Upper lobe of right lung (tissue), 1 donor: ENCODE measurements around the gene PNPLA3. TPM values are rescaled to one million over a fixed set of nuclear protein-coding genes. Genes with fewer than 3 reads are reported as not detected.

Experiments
- ATAC-seq: fragments of 200-7000 bp; cut with Tn5 transposase; one replicate; pipeline ENCODE4 v1.9.1; 2020; ENCODE audit warnings: mild to moderate bottlenecking, moderate library complexity
- DNase-seq: peaks from one replicate; pipeline ENCODE4 v3.0.0-alpha.2; 2020
- H3K27ac ChIP-seq: fragments of 200-600 bp; one replicate; pipeline ENCODE4 v1.8.0; 2022
- H3K27me3 ChIP-seq: fragments of 200-600 bp; one replicate; pipeline ENCODE4 v1.8.0; 2022; ENCODE audit warnings: mild to moderate bottlenecking
- H3K36me3 ChIP-seq: fragments of 200-600 bp; one replicate; pipeline ENCODE4 v1.8.0; 2022
- H3K4me1 ChIP-seq: fragments of 200-600 bp; one replicate; pipeline ENCODE4 v1.8.0; 2022
- H3K4me3 ChIP-seq: fragments of 200-600 bp; one replicate; pipeline ENCODE4 v1.8.0; 2022; ENCODE audit warnings: mild to moderate bottlenecking
- H3K9me3 ChIP-seq: fragments of 200-600 bp; one replicate; pipeline ENCODE4 v1.8.0; 2022
- CTCF ChIP-seq: fragments of 200-600 bp; IDR thresholded peaks from one replicate; pipeline ENCODE4 v1.8.0; 2022; ENCODE audit warnings: antibody characterized with exemption
- intact Hi-C: fragments of 100-400 bp; cut with DNase I; formaldehyde crosslinking; loops from one replicate; pipeline ENCODE4 v1.11.0; 2022
- total RNA-seq: library from RNA; stranded (reverse); fragmentation: NEBNext Ultra II Directional; extraction: Animal tissue kit (Norgen Biotek cat#: 25700); gene quantifications from one replicate; pipeline ENCODE4 v1.2.1, GENCODE V29; 2021
- donor health status: DM: no; HTN: yes; CAD: no; lungs with severe emphysema.

PNPLA3 gene
- total RNA-seq, 1 donor from 2014 or later = 3.7 TPM

GRCh38 chr22:43955040-43955882 is 31.7 kb downstream of the PNPLA3 start, which contains the start of gene SAMM50:
SAMM50 (plus strand) TSS chr22:43955442; CDS start chr22:43955578, 136 bp downstream.
- peaks cover 3% of the 10 kb centered on the region for H3K36me3 ChIP-seq
- intact Hi-C loops = no loop called here
- ATAC-seq (peak; percentile 99), DNase-seq (peak; percentile 96)
- no peaks in the 10 kb centered on the region for H3K27me3 ChIP-seq
- TF ChIP-seq CTCF = peak; percentile 20
- H3K4me3 ChIP-seq = peak within 1 kb of the TSS; percentile 98
- peaks cover 23% of the 10 kb centered on the region for H3K4me1 ChIP-seq
- H3K27ac ChIP-seq = peak within 1 kb of the TSS; percentile 89
- no peaks in the 10 kb centered on the region for H3K9me3 ChIP-seq

GRCh38 chr22:43955883-43956782 is 32.5 kb downstream of the PNPLA3 start:
- peaks cover 4% of the 10 kb centered on the region for H3K36me3 ChIP-seq
- peaks cover 23% of the 10 kb centered on the region for H3K4me1 ChIP-seq
- no peaks in the 10 kb centered on the region for H3K27me3 ChIP-seq
- intact Hi-C loops = no loop called here
- peak overlapping the region; percentile 89 for H3K27ac ChIP-seq
- TF ChIP-seq CTCF = no peak
- no peak for DNase-seq
- H3K9me3 ChIP-seq = no peaks in the 10 kb centered on the region
- no peak for ATAC-seq
- H3K4me3 ChIP-seq = peak overlapping the region; percentile 98

GRCh38 chr22:43956805-43957463 is 33.3 kb downstream of the PNPLA3 start:
- peak; percentile 21 for DNase-seq
- peaks cover 23% of the 10 kb centered on the region for H3K4me1 ChIP-seq
- no peaks in the 10 kb centered on the region for H3K9me3 ChIP-seq
- no peak for TF ChIP-seq CTCF
- H3K4me3 ChIP-seq = peak overlapping the region; percentile 98
- H3K27ac ChIP-seq = no peak overlapping the region
- intact Hi-C loops = no loop called here
- ATAC-seq = no peak
- peaks cover 4% of the 10 kb centered on the region for H3K36me3 ChIP-seq
- no peaks in the 10 kb centered on the region for H3K27me3 ChIP-seq

GRCh38 chr22:43957871-43958270 is 34.3 kb downstream of the PNPLA3 start:
- Histone ChIP-seq H3K27ac (no peak overlapping the region), H3K4me3 (no peak overlapping the region), H3K9me3 (no peaks in the 10 kb centered on the region), H3K4me1 (peaks cover 23% of the 10 kb centered on the region), H3K36me3 (peaks cover 4% of the 10 kb centered on the region), H3K27me3 (no peaks in the 10 kb centered on the region)
- TF ChIP-seq CTCF = no peak
- no peak for ATAC-seq
- DNase-seq = peak; percentile 18
- intact Hi-C loops = no loop called here

- no peak overlapping the region for H3K4me3 ChIP-seq
- TF ChIP-seq CTCF = no peak
- H3K36me3 ChIP-seq = peaks cover 63% of the 10 kb centered on the region
- no peaks in the 10 kb centered on the region for H3K27me3 ChIP-seq
- H3K9me3 ChIP-seq = no peaks in the 10 kb centered on the region
- H3K4me1 ChIP-seq = no peaks in the 10 kb centered on the region
- DNase-seq (no peak), ATAC-seq (no peak)
- no peak overlapping the region for H3K27ac ChIP-seq
- intact Hi-C loops = no loop called here
These were observed 40.8 kb downstream of the PNPLA3 start for GRCh38 chr22:43964314-43964857.
